NCI-H2029 treated with DMSO at 0.1 percent for 48 hours (cell line): ENCODE data around the gene CHCHD6.
A peak's percentile ranks its signal among the peaks of the same experiment; 100 is the strongest.

Experiments
- DNase-seq: peaks from one replicate; lab custom pipeline; 2025; lab: John Stamatoyannopoulos, UW

Gene CHCHD6

GRCh38 chr3:126994661-126995245 lies 290.7 kb downstream of the CHCHD6 start:
- no peak for DNase-seq

GRCh38 chr3:126995254-126995780 lies 291.3 kb downstream of the CHCHD6 start:
- no peak for DNase-seq

GRCh38 chr3:126995926-126996512 lies 292.0 kb downstream of the CHCHD6 start:
- DNase-seq = no peak

GRCh38 chr3:126996905-126997304 lies 292.9 kb downstream of the CHCHD6 start:
- no peak for DNase-seq

- no peak for DNase-seq
Observed at GRCh38 chr3:126997455-126998038, 293.5 kb downstream of the CHCHD6 start.

GRCh38 chr3:126998320-126998719 lies 294.3 kb downstream of the CHCHD6 start:
- DNase-seq = no peak

GRCh38 chr3:126998728-126999127 lies 294.7 kb downstream of the CHCHD6 start:
- DNase-seq = peak; percentile 71

- no peak for DNase-seq
Observed at GRCh38 chr3:126999383-126999782, 295.3 kb downstream of the CHCHD6 start.

- DNase-seq = no peak
Observed at GRCh38 chr3:127000119-127000518, 296.1 kb downstream of the CHCHD6 start.

GRCh38 chr3:127000761-127001160 lies 296.7 kb downstream of the CHCHD6 start:
- DNase-seq = no peak

GRCh38 chr3:127001486-127002194 lies 297.6 kb downstream of the CHCHD6 start:
- DNase-seq = no peak

GRCh38 chr3:127002195-127003174 lies 298.4 kb downstream of the CHCHD6 start:
- no peak for DNase-seq

GRCh38 chr3:127003175-127003555 lies 299.1 kb downstream of the CHCHD6 start:
- no peak for DNase-seq

GRCh38 chr3:127003601-127004280 lies 299.7 kb downstream of the CHCHD6 start:
- no peak for DNase-seq

GRCh38 chr3:127004641-127005397 lies 300.8 kb downstream of the CHCHD6 start:
- DNase-seq = no peak

- no peak for DNase-seq
Observed at GRCh38 chr3:127005864-127006500, 301.9 kb downstream of the CHCHD6 start.

GRCh38 chr3:127006781-127007436 lies 302.9 kb downstream of the CHCHD6 start:
- no peak for DNase-seq

- DNase-seq = no peak
Observed at GRCh38 chr3:127008236-127008635, 304.2 kb downstream of the CHCHD6 start.

GRCh38 chr3:127009531-127009930 lies 305.5 kb downstream of the CHCHD6 start:
- DNase-seq = no peak
